Measurements from ENCODE around the gene CHRNG. TPM values are rescaled to one million over a fixed set of nuclear protein-coding genes. Genes with fewer than 3 reads are reported as not detected.

The CHRNG gene
- total and polyA plus RNA-seq, 9 donors, result not detected

GRCh38 chr2:232592772-232593395 lies 53.4 kb downstream of the CHRNG start:
- TF ChIP-seq CTCF (IDR thresholded peaks at IDR 0.05) (no peak), POLR2A (IDR thresholded peaks at IDR 0.05) (no peak), EP300 (IDR thresholded peaks at IDR 0.05) (no peak)
- intact Hi-C loops (cut with DNase I), result no loop called here
- no peaks in the 10 kb centered on the region for H3K27me3 ChIP-seq
- 84 to 92% (median 92%) methylated on average over 3 of the region's 3 CpGs for WGBS, 3 donors
- no peaks in the 10 kb centered on the region for H3K4me1 ChIP-seq (ENCODE audit: insufficient read depth)
- H3K36me3 ChIP-seq, result no peaks in the 10 kb centered on the region
- no peak for DNase-seq
- H3K9me3 ChIP-seq, result no peaks in the 10 kb centered on the region
- H3K4me3 ChIP-seq, result no peak overlapping the region
- H3K27ac ChIP-seq, result no peak overlapping the region

- TF ChIP-seq POLR2A (IDR thresholded peaks at IDR 0.05) (no peak), EP300 (IDR thresholded peaks at IDR 0.05) (no peak), CTCF (IDR thresholded peaks at IDR 0.05) (no peak)
- 84 to 92% (median 90%) methylated on average over 7 of the region's 7 CpGs for WGBS, 3 donors
- Histone ChIP-seq H3K36me3 (no peaks in the 10 kb centered on the region), H3K9me3 (no peaks in the 10 kb centered on the region), H3K4me3 (no peak overlapping the region), H3K27ac (no peak overlapping the region), H3K27me3 (no peaks in the 10 kb centered on the region), H3K4me1 (ENCODE audit: insufficient read depth) (no peaks in the 10 kb centered on the region)
- intact Hi-C loops (cut with DNase I), result no loop called here
- no peak for DNase-seq
These were observed 54.5 kb downstream of the CHRNG start for GRCh38 chr2:232593982-232594381.

Other genes starting within 250 kb of the CHRNG start
- gene ALPP, start 160.9 kb upstream of the CHRNG start, total RNA-seq, result 10 to 100 TPM in 2 of 7 donors, 1 to 10 TPM in 1, under 1 TPM in 2, not detected in 2; 0.20 to 21.6 (median 8.5) TPM
- gene ALPP, start 160.9 kb upstream of the CHRNG start, polyA plus RNA-seq, result not detected
- gene ALPG, start 132.8 kb upstream of the CHRNG start, total RNA-seq, result under 1 TPM in 2 of 7 donors, not detected in 5; 0.11 to 0.36 TPM
- gene ALPG, start 132.8 kb upstream of the CHRNG start, polyA plus RNA-seq, result under 1 TPM in 1 of 2 donors, not detected in 1; 0.02 TPM
- gene ALPI, start 83.5 kb upstream of the CHRNG start, total RNA-seq, result under 1 TPM in 1 of 7 donors, not detected in 6; 0.72 TPM
- not detected for gene ALPI, start 83.5 kb upstream of the CHRNG start, polyA plus RNA-seq
- 100 to 1,000 TPM in 2 of 7 donors, 10 to 100 TPM in 5; 34.8 to 251 (median 48.8) TPM for gene ECEL1, start 51.9 kb upstream of the CHRNG start, total RNA-seq
- 10 to 100 TPM in 1 of 2 donors, 1 to 10 TPM in 1; 2.4 to 41.9 TPM for gene ECEL1, start 51.9 kb upstream of the CHRNG start, polyA plus RNA-seq
- under 1 TPM in 2 of 7 donors, not detected in 5; 0.27 to 0.35 TPM for gene PRSS56, start 19.3 kb upstream of the CHRNG start, total RNA-seq
- not detected for gene PRSS56, start 19.3 kb upstream of the CHRNG start, polyA plus RNA-seq
- under 1 TPM in 2 of 7 donors, not detected in 5; 0.28 to 0.40 TPM for gene CHRND, start 13.5 kb upstream of the CHRNG start, total RNA-seq
- gene CHRND, start 13.5 kb upstream of the CHRNG start, polyA plus RNA-seq, result not detected
- gene TIGD1, start 10.9 kb downstream of the CHRNG start, total RNA-seq, result 1 to 10 TPM; 4.3 to 9.7 (median 7.6) TPM
- 1 to 10 TPM; 5.1 to 6.6 TPM for gene TIGD1, start 10.9 kb downstream of the CHRNG start, polyA plus RNA-seq
- 10 to 100 TPM; 18.6 to 47.6 (median 42.8) TPM for gene EIF4E2, start 11.0 kb downstream of the CHRNG start, total RNA-seq
- 100 to 1,000 TPM in 1 of 2 donors, 10 to 100 TPM in 1; 41.9 to 111 TPM for gene EIF4E2, start 11.0 kb downstream of the CHRNG start, polyA plus RNA-seq
- gene EFHD1, start 93.9 kb downstream of the CHRNG start, total RNA-seq, result 10 to 100 TPM; 14.8 to 87.0 (median 46.8) TPM
- gene EFHD1, start 93.9 kb downstream of the CHRNG start, polyA plus RNA-seq, result 100 to 1,000 TPM in 1 of 2 donors, 10 to 100 TPM in 1; 83.4 to 154 TPM
- gene GIGYF2, start 157.6 kb downstream of the CHRNG start, total RNA-seq, result 10 to 100 TPM; 55.2 to 83.6 (median 69.4) TPM
- 10 to 100 TPM; 22.1 to 55.9 TPM for gene GIGYF2, start 157.6 kb downstream of the CHRNG start, polyA plus RNA-seq
- under 1 TPM in 1 of 7 donors, not detected in 6; 0.24 TPM for gene KCNJ13, start 236.9 kb downstream of the CHRNG start, total RNA-seq
- gene KCNJ13, start 236.9 kb downstream of the CHRNG start, polyA plus RNA-seq, result not detected

Data from ovary (tissue), 9 donors.